ENCODE measurements around the gene PAIP2.

PAIP2 gene

DNA sequence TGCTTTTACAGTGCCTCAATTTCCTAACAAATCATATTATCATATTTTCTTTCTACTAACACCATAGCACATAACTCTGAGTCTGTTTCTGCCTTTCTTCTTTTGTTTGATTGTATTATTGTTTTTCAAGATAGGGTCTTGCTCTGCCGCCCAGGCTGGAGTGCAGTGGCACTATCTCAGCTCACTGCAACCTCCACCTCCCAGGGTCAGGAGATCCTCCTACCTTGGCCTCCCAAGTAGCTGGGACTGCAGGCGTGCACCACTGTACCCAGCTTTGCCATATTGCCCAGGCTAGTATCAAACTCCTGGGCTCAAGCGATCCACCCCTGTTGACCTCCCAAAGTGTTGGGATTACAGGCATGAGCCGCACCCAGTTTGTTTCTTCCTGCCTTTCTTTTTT lies 18.7 kb downstream of the PAIP2 start:
- Histone ChIP-seq H3K4me1 (ENCODE audit: control insufficient read depth, insufficient read depth, low read length) (no peaks in the 10 kb centered on the region), H3K27me3 (ENCODE audit: control insufficient read depth in 1 of 2, insufficient read depth in 2 of 2, low read length in 2 of 2) (no peaks in the 10 kb centered on the region), H3K9ac (ENCODE audit: low read length in 2 of 2) (no peak overlapping the region), H3K4me3 (ENCODE audit: low read length in 2 of 2) (no peak overlapping the region), H3K36me3 (ENCODE audit: control insufficient read depth in 2 of 2, insufficient read depth in 2 of 2, low read length in 2 of 2) (peaks cover 12 to 15% of the 10 kb centered on the region in 2 donors), H3K27ac (ENCODE audit: low read length) (no peak overlapping the region), H3K9me3 (ENCODE audit: control insufficient read depth in 2 of 2, low read length in 2 of 2) (no peaks in the 10 kb centered on the region)

DNA sequence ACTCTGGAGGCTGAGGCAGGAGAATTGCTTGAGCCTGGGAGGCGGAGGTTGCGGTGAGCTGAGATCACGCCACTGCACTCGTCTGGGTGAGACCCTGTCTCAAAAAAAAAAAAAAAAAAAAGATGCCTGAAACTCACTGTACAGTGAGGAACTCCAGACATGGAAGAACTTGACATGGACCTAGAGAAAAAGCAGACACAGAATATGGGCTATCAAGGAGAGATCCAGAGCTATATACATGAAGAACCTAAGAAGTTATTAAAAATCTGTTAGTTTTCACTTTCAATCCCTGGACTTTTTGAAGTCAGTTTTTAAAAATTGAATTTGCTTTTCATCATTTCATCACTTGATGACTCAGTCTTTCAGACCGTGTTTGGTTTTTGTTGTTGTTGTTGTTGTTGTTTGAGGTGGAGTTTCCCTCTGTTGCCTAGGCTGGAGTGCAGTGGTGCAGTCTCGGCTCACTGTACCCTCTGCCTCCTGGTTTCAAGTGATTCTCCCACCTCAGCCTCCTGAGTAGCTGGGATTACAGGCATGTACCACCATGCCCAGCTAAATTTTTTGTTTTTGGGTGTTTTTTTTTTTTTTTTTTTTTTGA lies 20.3 kb downstream of the PAIP2 start:
- no peak overlapping the region for H3K9ac ChIP-seq (ENCODE audit: low read length in 2 of 2)
- H3K9me3 ChIP-seq (ENCODE audit: control insufficient read depth in 2 of 2, low read length in 2 of 2), result no peaks in the 10 kb centered on the region
- no peak overlapping the region for H3K4me3 ChIP-seq (ENCODE audit: low read length in 2 of 2)
- H3K36me3 ChIP-seq (ENCODE audit: control insufficient read depth in 2 of 2, insufficient read depth in 2 of 2, low read length in 2 of 2), result peaks cover 26 to 27% of the 10 kb centered on the region in 2 donors
- no peaks in the 10 kb centered on the region for H3K4me1 ChIP-seq (ENCODE audit: control insufficient read depth, insufficient read depth, low read length)
- H3K27ac ChIP-seq (ENCODE audit: low read length), result no peak overlapping the region
- no peaks in the 10 kb centered on the region for H3K27me3 ChIP-seq (ENCODE audit: control insufficient read depth in 1 of 2, insufficient read depth in 2 of 2, low read length in 2 of 2)

DNA sequence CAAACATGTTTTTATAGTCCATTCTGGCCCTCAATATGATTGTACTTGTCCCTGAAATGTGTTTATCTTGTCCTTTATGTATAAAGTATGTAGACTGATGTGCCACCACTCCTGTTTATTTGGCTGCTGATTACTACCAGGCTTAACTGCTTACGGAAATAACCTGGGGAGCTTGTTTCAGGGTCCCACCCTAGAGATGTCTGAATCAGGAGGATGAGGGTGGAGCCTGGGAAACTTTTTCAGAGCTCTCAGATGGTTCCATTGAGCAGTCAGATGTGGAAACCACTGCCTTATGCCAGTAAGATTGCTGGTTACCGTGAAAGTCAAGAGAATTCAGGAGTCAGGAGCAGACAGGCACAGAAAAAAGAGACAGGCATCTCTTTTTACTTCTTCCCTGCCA lies 22.3 kb downstream of the PAIP2 start:
- Histone ChIP-seq H3K36me3 (ENCODE audit: control insufficient read depth in 2 of 2, insufficient read depth in 2 of 2, low read length in 2 of 2) (peaks cover 30 to 32% of the 10 kb centered on the region in 2 donors), H3K27me3 (ENCODE audit: control insufficient read depth in 1 of 2, insufficient read depth in 2 of 2, low read length in 2 of 2) (no peaks in the 10 kb centered on the region), H3K9me3 (ENCODE audit: control insufficient read depth in 2 of 2, low read length in 2 of 2) (no peaks in the 10 kb centered on the region), H3K4me3 (ENCODE audit: low read length in 2 of 2) (no peak overlapping the region), H3K27ac (ENCODE audit: low read length) (no peak overlapping the region), H3K9ac (ENCODE audit: low read length in 2 of 2) (no peak overlapping the region), H3K4me1 (ENCODE audit: control insufficient read depth, insufficient read depth, low read length) (no peaks in the 10 kb centered on the region)

DNA sequence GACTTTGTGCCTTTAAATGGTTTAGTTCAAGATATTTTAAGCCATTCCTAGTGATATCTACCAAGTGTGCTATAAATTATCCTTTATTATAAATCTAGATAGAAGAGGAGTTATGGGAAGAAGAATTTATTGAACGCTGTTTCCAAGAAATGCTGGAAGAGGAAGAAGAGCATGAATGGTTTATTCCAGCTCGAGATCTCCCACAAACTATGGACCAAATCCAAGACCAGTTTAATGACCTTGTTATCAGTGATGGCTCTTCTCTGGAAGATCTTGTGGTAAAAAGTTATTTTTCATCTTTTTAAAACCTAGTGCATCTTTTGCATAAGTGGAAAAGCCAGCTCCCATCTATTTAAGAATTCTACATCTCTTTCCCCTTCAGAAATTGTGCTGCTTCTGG lies 22.8 kb downstream of the PAIP2 start:
- Histone ChIP-seq H3K27ac (ENCODE audit: low read length) (no peak overlapping the region), H3K9me3 (ENCODE audit: control insufficient read depth in 2 of 2, low read length in 2 of 2) (no peaks in the 10 kb centered on the region), H3K4me1 (ENCODE audit: control insufficient read depth, insufficient read depth, low read length) (no peaks in the 10 kb centered on the region), H3K36me3 (ENCODE audit: control insufficient read depth in 2 of 2, insufficient read depth in 2 of 2, low read length in 2 of 2) (peaks cover 34 to 37% of the 10 kb centered on the region in 2 donors), H3K9ac (ENCODE audit: low read length in 2 of 2) (no peak overlapping the region), H3K4me3 (ENCODE audit: low read length in 2 of 2) (no peak overlapping the region), H3K27me3 (ENCODE audit: control insufficient read depth in 1 of 2, insufficient read depth in 2 of 2, low read length in 2 of 2) (no peaks in the 10 kb centered on the region)

DNA sequence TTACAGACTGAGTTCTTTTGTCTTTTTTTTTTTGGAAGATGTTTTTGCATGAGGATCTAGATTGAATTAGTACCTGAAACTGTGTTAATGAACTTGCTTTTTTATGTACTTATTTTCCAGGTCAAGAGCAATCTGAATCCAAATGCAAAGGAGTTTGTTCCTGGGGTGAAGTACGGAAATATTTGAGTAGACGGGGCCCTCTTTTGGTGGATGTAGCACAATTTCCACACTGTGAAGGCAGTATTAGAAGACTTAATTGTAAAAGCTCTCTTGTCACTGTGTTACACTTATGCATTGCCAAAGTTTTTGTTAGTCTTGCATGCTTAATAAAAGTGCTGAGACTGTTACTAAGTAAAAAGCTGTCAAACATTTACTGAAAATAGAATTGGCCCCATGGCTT lies 27.0 kb downstream of the PAIP2 start:
- H3K4me1 ChIP-seq (ENCODE audit: control insufficient read depth, insufficient read depth, low read length), result peaks cover 4% of the 10 kb centered on the region
- H3K27me3 ChIP-seq (ENCODE audit: control insufficient read depth in 1 of 2, insufficient read depth in 2 of 2, low read length in 2 of 2), result no peaks in the 10 kb centered on the region
- H3K9me3 ChIP-seq (ENCODE audit: control insufficient read depth in 2 of 2, low read length in 2 of 2), result no peaks in the 10 kb centered on the region
- H3K9ac ChIP-seq (ENCODE audit: low read length in 2 of 2), result no peak overlapping the region
- no peak overlapping the region for H3K27ac ChIP-seq (ENCODE audit: low read length)
- peaks cover 45 to 50% of the 10 kb centered on the region in 2 donors for H3K36me3 ChIP-seq (ENCODE audit: control insufficient read depth in 2 of 2, insufficient read depth in 2 of 2, low read length in 2 of 2)
- no peak overlapping the region for H3K4me3 ChIP-seq (ENCODE audit: low read length in 2 of 2)

DNA sequence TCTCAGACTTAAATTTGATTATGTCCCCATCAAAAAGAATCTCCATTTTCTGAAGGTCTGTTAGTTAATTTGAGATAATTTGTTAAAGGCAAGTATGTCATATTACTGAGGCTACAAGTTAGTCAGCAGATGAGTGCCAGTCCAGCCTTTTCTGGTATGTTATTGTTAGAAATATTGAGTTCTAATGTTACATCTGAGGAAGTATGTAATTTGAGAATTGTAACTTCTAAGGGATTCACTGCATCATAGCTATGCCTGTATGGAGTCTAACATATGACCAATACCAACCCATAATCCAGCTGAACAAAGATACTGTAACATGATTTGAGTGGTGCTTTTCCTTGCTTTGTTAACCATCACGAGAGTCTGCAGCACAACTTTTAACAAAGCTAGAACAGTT lies 27.5 kb downstream of the PAIP2 start:
- Histone ChIP-seq H3K4me3 (ENCODE audit: low read length in 2 of 2) (no peak overlapping the region), H3K27ac (ENCODE audit: low read length) (no peak overlapping the region), H3K4me1 (ENCODE audit: control insufficient read depth, insufficient read depth, low read length) (peaks cover 8% of the 10 kb centered on the region), H3K27me3 (ENCODE audit: control insufficient read depth in 1 of 2, insufficient read depth in 2 of 2, low read length in 2 of 2) (no peaks in the 10 kb centered on the region), H3K9me3 (ENCODE audit: control insufficient read depth in 2 of 2, low read length in 2 of 2) (no peaks in the 10 kb centered on the region), H3K36me3 (ENCODE audit: control insufficient read depth in 2 of 2, insufficient read depth in 2 of 2, low read length in 2 of 2) (peaks cover 40 to 44% of the 10 kb centered on the region in 2 donors), H3K9ac (ENCODE audit: low read length in 2 of 2) (no peak overlapping the region)

DNA sequence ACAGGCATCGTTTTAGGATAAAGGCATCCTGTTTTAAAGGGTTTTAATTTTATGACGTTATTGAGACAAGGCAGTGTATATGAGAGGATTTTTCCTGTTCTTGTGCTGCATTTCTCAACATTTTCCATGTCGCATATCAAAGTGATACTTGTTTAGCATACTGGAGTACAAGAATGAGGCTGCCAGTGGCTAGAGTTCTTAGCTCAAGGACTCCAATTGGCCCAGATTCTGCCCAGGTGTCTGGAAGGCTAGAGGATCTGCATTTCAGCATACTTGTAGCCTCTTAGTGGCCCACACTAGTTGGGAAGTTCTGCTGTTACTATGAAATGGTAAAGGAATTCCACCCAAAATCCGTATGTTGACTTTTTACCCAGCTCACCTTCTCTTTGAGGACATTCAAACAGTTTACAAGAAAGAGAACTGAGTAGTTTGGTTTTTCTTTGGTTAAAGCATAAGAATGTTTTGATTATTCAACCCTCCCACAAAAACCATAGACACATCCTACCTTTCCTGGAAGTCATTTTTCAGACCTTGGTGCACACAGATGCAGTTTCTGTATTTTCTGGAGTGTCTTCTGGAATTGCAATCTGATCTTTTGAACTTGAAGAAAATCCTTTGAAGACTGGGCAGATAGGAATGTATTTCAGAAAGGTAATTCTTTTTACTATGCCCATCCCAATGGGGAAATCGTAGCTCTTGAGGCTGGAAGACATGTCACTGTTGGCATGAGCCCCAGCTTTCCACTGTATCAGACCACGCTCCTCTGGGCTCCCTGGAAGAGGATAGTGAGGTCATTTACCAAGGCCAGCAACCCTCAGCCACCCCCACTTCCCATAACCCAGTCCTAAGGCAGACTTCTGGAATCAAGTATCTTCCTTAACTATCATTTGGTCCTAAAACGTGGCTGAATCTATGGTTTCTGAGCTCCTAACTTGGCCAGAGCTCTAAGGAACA lies 30.1 kb downstream of the PAIP2 start:
- H3K27me3 ChIP-seq (ENCODE audit: control insufficient read depth in 1 of 2, insufficient read depth in 2 of 2, low read length in 2 of 2), result no peaks in the 10 kb centered on the region
- H3K9me3 ChIP-seq (ENCODE audit: control insufficient read depth in 2 of 2, low read length in 2 of 2), result no peaks in the 10 kb centered on the region
- H3K4me1 ChIP-seq (ENCODE audit: control insufficient read depth, insufficient read depth, low read length), result peaks cover 14% of the 10 kb centered on the region
- no peak overlapping the region for H3K27ac ChIP-seq (ENCODE audit: low read length)
- no peak overlapping the region for H3K4me3 ChIP-seq (ENCODE audit: low read length in 2 of 2)
- H3K9ac ChIP-seq (ENCODE audit: low read length in 2 of 2), result no peak overlapping the region
- H3K36me3 ChIP-seq (ENCODE audit: control insufficient read depth in 2 of 2, insufficient read depth in 2 of 2, low read length in 2 of 2), result peaks cover 22 to 32% of the 10 kb centered on the region in 2 donors

DNA sequence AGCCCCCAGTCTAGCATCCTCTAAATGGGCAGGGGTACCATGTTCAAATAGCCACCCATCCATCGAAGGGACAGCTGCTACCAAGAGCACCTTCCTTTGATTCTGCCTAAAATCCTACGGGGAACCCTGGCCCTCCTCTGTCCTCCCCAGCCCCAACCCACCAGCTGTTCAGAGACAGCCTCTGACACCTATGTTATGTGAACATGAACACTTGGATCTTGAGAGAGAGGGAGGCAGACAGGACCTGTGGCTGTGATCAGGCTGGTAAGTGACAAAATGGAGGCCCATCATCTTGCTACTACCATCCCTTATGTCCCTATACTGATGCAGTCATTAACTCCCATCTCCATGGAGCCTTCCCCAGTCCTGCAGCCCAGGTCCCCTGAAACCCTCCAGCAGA lies 33.3 kb downstream of the PAIP2 start:
- Histone ChIP-seq H3K9me3 (ENCODE audit: control insufficient read depth in 2 of 2, low read length in 2 of 2) (no peaks in the 10 kb centered on the region), H3K27me3 (ENCODE audit: control insufficient read depth in 1 of 2, insufficient read depth in 2 of 2, low read length in 2 of 2) (no peaks in the 10 kb centered on the region), H3K9ac (ENCODE audit: low read length in 2 of 2) (no peak overlapping the region), H3K4me3 (ENCODE audit: low read length in 2 of 2) (no peak overlapping the region), H3K36me3 (ENCODE audit: control insufficient read depth in 2 of 2, insufficient read depth in 2 of 2, low read length in 2 of 2) (peaks cover 8 to 21% of the 10 kb centered on the region in 2 donors), H3K27ac (ENCODE audit: low read length) (peak overlapping the region; percentile 53), H3K4me1 (ENCODE audit: control insufficient read depth, insufficient read depth, low read length) (peaks cover 14% of the 10 kb centered on the region)

DNA sequence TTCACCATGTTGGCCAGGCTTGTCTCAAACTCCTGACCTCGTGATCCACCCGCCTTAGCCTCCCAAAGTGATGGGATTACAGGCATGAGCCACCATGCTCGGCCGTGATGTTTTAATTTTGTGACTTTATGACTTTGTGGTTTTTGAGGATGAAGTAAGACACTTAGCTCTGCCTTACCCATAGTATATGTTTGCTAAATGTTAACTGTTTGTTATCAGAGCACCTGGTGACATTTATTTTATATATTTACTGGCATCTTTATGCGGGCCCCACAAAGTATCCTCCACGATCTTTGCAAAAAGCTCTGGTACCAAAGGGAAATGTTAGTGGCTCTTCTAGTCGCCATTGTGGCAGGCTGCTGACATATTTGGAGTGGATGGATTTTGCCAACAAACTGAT lies 34.7 kb downstream of the PAIP2 start:
- peaks cover 7 to 17% of the 10 kb centered on the region in 2 donors for H3K36me3 ChIP-seq (ENCODE audit: control insufficient read depth in 2 of 2, insufficient read depth in 2 of 2, low read length in 2 of 2)
- H3K9ac ChIP-seq (ENCODE audit: low read length in 2 of 2), result no peak overlapping the region
- peaks cover 14% of the 10 kb centered on the region for H3K4me1 ChIP-seq (ENCODE audit: control insufficient read depth, insufficient read depth, low read length)
- no peaks in the 10 kb centered on the region for H3K27me3 ChIP-seq (ENCODE audit: control insufficient read depth in 1 of 2, insufficient read depth in 2 of 2, low read length in 2 of 2)
- no peak overlapping the region for H3K27ac ChIP-seq (ENCODE audit: low read length)
- H3K9me3 ChIP-seq (ENCODE audit: control insufficient read depth in 2 of 2, low read length in 2 of 2), result no peaks in the 10 kb centered on the region
- no peak overlapping the region for H3K4me3 ChIP-seq (ENCODE audit: low read length in 2 of 2)

DNA sequence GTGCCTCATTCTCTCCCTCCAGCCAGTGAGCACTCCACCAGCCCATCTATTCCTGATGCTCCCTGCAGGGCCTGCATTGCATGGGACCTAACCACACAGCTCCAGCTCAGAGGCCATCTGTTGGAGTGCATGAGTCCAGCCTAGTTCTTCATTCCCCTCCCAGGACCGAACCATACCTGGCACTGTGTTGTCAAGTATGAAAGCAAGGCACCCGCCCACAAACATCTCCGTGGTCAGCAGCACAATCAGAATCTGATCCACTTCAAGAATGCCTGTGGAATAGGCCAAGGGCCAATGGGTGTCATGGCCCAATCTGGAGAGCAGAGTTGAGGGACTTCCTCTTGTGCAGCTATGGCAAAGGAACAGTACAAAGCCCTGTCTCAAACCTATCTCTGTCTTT lies 35.6 kb downstream of the PAIP2 start:
- no peaks in the 10 kb centered on the region for H3K27me3 ChIP-seq (ENCODE audit: control insufficient read depth in 1 of 2, insufficient read depth in 2 of 2, low read length in 2 of 2)
- peaks cover 14% of the 10 kb centered on the region for H3K4me1 ChIP-seq (ENCODE audit: control insufficient read depth, insufficient read depth, low read length)
- peaks cover 0 to 8% of the 10 kb centered on the region in 2 donors for H3K36me3 ChIP-seq (ENCODE audit: control insufficient read depth in 2 of 2, insufficient read depth in 2 of 2, low read length in 2 of 2)
- no peak overlapping the region for H3K27ac ChIP-seq (ENCODE audit: low read length)
- no peaks in the 10 kb centered on the region for H3K9me3 ChIP-seq (ENCODE audit: control insufficient read depth in 2 of 2, low read length in 2 of 2)
- no peak overlapping the region for H3K4me3 ChIP-seq (ENCODE audit: low read length in 2 of 2)
- H3K9ac ChIP-seq (ENCODE audit: low read length in 2 of 2), result no peak overlapping the region
